Stimulated activated CD4-positive, alpha-beta T cell treated with anti-CD3 and anti-CD28 coated beads, Interleukin-2, amount 100 ng/mL, for 4 hours (primary cell): Measurements from ENCODE around the gene FEZF2.

Experiments
- DNase-seq: peaks from one replicate; pipeline ENCODE4 v3.0.0-alpha.2; 2020; ENCODE audit warnings: low read depth

FEZF2 gene

DNA sequence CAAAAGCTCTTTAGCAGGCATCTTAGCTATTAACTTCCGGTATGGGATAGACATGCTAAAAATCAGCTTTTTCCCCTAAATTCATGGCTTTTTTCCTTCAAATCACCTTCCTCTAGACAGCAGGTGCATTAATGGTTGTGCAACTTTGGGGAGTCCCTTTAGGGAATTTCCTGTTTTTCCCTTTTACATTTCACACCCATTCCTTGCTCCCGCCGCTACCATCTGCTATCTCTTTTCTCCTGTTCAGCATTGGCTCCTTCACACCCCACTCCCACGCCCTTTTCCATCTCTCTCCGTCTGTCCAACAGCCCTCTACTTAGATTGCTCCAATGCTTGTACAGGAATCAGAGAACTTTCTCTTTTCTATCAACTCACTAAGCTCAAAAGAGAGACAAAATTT, 43.4 kb downstream of the FEZF2 start:
- no peak for DNase-seq

DNA sequence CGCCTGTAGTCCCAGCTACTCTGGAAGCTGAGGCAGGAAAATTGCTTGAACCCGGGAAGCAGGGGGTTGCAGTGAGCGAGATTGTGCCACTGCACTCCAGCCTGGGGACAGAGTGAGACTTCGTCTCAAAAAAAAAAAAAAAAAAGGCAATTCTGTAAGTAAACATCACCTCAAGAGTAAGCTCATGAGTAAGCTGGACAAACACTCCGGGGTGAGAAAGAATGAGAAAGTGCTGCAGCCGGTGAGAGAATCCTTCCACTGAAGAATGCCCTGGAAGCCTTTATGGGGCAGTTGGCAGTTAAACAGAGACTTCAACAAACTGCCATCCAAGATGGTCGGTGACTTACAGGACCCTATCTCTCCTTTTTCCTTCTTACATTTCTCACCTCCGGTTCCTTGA, 47.5 kb downstream of the FEZF2 start:
- no peak for DNase-seq

DNA sequence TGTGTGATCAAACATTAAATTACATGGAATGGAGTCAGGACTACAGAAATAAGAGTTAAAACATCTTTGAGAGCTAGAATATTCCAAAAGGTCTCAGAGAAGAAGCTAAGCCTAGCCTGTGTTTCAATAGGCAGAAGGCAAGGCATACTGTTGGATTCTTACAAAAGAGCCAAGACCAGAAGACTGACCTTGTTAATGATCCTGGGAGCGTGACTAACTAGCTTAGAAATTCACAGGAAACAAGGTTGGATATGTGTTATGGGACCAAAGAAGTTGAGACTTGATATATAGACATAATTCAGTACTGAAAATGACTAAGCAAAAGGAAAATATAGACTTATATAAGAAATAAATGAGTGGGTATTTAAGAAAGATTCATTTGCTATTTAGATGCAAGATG, 50.1 kb downstream of the FEZF2 start:
- DNase-seq, result no peak
